ENCODE results near the gene DPM1.

DPM1 gene

DNA sequence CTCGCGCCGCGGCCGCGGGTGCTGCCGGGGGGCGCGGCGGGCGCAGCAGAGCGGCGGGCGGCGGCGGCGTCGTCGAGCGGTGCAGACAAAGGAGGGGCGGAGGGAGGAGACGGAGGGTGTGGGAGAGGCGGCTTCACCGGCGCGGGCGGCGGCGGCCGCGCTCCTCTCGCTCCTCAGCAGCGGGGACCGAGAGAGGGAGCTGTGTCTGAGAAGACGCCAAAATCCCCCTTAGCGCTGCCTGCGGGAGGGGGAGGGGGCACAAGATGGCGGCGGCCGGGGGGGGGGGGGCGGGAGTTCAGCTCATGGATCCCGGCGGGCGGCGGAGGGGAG lies 27.4 kb downstream of the DPM1 start:
- DNase-seq (ENCODE audit: extremely low read depth in 1 of 2, low read depth in 1 of 2), result no peak

DNA sequence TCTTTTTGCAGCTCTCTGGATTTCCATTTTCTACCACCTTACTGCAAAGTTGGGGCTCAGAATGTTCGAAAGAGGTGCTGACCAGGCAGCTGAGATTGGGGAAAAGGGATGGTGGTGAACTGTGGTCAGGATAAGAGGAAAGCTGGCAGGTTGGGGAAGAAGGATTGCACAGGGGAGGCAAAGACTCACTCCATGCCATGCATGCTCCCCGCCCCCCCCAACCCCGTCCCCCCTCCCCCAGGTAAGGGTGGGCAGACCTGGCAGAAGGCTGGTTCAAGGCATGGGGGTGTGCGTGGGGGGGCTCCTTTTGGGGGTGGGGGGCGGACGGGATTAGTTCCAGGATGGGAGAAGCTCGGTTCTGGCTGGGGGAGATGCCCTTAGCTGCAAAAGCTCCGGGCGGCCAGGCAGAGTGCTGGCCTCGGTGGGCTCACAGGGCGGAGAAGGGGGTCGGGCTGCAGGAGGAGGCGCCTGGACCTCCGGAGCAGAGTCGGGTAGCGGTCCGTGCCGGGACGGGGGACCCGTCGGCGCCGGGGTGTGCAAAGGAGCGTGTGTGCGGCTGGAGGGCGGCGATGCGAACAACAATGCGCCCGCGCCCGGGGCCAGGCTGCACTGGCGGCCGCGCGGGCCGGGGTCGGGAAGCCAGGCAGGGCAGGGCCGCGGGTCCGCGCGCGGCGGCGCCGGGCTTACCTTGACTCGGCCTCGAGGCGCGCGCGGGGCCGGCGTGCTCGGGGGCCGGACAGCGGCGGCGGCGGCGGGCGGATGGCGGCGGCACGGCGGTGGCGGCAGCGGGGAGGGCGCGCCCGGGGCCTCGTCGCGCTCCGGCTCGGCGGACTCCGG lies 28.0 kb downstream of the DPM1 start:
- DNase-seq (ENCODE audit: extremely low read depth in 1 of 2, low read depth in 1 of 2), result no peak

DNA sequence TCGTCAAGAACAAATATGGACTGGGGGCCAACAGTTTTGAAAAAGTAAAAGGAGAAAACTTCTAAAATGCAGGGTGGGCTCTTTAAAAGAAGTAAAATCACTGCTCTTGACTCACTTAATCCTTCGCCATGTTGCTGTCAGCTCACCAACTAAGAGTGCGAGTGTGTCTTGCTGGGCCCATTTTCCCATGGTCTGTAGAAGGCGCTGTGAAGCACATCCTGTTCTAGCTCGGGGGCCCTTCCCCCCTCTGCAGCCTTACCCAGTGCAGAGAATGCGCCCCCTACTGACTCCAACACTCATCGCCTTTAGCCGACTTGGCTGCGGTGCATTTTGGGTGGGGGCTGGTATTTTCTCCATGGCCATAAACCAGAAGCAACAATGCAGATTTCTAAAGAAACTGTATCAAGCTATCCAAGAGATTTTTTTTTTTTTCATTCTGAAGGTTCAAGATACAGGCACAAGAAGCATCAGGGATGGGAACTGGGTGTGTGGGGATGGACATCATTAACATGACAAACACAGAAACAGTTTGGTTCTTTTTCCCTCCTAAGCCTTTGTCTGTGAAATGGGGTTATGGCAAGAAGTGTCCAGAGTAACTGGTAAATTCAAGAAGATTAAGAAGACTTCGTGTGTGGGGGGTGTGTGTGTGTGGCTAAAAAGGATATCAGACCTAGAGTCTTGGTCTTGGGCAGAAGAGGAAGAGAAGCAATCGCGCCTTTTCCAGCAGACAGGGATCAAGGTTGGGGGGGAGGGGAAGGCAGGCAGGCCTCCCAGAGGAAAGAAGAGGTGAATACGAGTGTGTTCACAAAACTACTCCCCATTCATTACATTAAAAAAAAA lies 28.8 kb downstream of the DPM1 start:
- peak; percentile 85 to 96 for DNase-seq (ENCODE audit: extremely low read depth in 1 of 2, low read depth in 1 of 2)

DNA sequence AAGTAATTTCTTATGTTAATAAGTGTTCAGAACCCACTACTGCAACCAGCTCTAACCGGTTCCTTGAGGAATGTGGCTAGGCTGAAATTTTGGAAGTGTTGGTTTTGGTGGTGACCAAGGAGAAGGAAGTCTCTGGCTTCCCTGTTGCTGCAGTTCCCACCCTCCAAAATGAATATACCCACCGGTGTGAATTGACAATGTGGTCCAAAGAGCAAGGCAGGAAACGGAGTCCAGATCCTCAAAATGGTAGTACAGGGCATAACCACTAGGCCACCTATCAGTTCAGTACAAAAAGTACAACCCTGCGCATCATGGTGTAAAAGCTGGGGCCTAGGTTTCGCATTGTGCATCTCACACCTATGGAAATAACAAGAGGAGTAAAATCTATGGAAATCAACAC lies 29.9 kb downstream of the DPM1 start:
- DNase-seq (ENCODE audit: extremely low read depth in 1 of 2, low read depth in 1 of 2), result no peak

DNA sequence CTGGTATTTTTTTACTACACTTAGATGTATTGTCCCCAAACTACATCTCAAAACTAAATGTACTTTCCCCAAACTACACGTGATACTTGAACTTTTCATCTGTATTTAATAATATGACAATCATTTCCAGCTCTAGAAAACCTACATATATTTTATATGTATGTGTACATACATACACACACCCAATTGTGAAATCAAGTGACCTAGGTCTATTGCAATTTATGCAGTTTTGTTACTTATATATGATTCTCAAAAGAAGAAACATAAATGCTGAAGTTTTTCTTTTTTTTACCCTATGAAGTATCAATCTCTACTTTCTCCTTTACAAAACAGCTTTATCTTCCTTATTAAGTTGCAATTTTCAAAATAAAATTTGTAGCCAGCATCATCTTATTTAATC lies 31.8 kb downstream of the DPM1 start:
- no peak for DNase-seq (ENCODE audit: extremely low read depth in 1 of 2, low read depth in 1 of 2)

DNA sequence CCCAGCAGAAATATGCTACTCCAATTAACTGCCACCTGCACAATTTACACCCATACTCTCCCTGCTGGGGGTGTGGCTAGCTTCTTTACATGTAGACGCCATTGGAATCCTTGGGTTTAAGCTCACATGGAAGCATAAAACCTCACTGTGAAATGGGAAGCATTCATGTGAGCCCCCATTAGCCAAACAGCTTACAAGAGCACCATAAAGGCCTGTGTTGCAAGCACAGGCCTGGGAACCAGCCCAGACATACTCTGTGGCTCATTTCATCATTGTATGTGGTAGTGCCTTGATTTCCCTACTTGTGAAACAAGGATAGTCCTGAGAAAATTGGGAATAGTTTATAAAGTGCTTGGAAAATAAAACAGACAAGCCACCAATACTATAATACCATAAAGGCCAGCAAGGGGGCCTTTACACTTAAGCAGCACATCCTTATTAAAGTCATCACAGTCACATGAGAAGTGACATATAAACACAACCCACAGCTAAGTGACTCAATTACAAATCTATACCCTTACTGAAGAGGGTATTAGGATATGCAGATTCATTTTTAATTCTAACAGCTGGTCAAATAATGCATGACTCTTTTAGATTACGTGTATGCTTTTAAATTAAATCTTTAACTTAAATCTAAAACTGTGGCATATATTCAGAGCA lies 33.9 kb downstream of the DPM1 start:
- no peak for DNase-seq (ENCODE audit: extremely low read depth in 1 of 2, low read depth in 1 of 2)

DNA sequence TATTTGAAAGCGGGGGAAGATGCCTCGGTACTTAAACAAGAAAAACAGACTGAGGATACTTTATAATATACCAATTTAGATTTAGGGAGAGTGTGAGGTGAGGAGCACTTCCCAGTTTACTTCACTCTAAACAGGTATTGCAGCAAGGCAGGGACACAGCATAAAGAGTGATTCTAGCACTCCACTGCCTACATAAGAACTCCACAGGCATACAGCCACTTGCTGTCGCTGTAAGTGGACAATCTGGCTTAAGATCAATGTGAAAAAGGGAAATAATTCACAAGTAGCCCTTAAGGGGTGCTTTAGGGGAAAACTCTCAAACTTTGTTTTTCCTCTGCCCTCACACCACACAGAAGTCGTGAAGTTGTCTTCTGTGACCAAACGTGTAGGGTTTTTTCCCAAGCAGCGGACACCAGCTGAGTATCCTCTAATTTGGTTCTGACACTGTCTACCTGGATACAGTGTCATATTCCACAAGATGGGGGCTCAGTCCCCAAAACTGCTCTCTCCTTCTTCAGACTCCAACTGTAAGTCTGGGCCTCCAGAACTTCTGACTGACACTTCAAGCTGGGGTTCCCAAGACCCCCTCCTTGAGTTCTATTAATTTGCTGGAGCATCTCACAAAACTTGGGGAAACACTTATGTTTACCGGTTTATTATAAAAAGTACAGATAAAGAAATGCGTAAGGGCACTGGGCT lies 36.4 kb downstream of the DPM1 start:
- DNase-seq (ENCODE audit: extremely low read depth in 1 of 2, low read depth in 1 of 2), result no peak

DNA sequence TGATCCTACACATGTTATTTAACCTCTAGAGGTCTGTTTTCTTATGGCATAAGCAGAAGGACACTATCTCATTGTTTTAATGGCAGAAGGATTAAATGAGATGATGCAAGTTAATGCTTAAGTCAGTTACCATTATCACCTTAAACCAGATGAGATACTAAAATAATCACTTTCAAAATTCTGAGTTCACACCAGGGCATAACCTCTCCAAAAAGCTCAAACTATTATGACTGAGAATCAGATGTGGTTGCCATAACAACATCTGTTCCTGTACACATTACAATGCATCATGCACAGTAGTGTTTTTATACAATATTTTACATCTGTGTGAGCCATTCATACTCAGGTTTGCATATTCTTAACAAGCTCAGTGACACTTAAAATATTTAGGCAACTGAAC lies 37.3 kb downstream of the DPM1 start:
- DNase-seq (ENCODE audit: extremely low read depth in 1 of 2, low read depth in 1 of 2), result no peak

DNA sequence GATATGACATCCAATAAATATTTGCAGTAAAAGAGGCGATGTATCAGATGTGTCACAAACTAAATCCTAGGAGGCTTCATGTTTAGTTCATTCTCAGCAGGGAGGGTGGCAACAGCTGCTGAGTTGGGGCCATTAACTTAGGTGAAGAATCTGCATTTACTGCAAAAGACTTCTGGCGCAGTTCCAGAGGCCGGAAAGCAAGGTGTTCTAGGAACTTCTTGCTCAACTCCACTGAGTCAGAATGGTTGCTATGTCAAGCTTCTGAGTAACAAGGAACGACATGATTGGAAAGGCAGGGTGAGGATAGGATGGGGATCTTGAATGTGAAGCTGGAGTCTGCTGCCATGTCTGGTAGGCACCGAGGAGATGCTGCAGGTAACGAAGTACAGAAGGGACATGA lies 38.8 kb downstream of the DPM1 start:
- no peak for DNase-seq (ENCODE audit: extremely low read depth in 1 of 2, low read depth in 1 of 2)

DNA sequence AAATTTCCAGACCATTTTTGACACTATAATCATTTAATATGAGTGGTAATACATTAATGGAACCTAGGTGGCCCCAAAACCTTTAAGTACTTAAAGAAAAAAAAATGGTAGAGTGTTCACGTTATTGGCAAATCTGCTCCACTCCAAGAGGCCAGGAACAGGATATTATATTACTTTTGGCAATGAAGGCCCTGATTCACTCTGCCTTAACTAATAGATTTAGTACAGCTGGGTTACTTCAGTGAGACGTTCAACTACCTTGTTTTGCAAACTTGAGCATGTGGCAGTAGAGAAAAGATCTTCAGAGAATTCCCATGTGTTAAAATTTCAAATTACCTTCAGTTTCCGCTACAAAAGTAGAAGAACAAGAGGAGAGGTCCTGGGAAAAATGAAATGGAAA lies 39.9 kb downstream of the DPM1 start:
- DNase-seq (ENCODE audit: extremely low read depth in 1 of 2, low read depth in 1 of 2), result no peak

DNA sequence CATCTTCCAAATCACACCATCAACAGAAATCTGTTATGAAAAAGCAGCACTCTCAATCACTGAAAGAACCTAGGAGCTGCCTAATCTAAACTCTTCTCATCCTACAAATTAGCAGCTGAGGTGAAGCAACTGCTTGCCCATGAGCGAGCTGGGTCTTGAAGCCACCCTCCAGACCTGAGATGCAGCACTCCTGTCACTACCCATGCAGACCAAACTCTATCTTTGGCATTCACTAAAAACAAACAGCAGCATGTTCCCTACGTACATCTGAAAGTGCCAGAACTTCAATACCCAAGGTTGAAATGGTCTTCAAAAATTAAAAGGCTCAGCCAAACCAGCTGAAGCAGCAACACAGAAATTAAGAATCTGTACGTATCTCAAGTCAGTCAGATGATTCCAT lies 41.4 kb downstream of the DPM1 start:
- no peak for DNase-seq (ENCODE audit: extremely low read depth in 1 of 2, low read depth in 1 of 2)

DNA sequence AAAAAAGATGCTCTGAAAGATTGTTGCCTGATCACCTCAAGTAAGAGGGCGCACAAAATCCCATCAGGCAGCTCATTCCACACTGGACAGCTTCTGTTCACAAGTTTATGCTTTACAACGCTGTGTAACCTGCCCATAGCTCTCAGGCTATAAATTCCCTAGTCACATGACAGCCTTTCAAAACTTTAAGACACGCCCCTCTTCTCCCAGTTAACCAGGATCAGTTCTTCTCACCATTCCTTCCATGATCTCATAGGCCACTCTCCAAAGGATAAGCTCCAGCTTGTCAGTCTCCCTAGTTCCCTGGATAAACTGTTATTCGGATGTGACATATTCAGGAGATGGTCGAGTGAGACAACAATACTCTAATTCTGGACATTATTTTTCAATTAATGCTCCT lies 42.1 kb downstream of the DPM1 start:
- no peak for DNase-seq (ENCODE audit: extremely low read depth in 1 of 2, low read depth in 1 of 2)

DNA sequence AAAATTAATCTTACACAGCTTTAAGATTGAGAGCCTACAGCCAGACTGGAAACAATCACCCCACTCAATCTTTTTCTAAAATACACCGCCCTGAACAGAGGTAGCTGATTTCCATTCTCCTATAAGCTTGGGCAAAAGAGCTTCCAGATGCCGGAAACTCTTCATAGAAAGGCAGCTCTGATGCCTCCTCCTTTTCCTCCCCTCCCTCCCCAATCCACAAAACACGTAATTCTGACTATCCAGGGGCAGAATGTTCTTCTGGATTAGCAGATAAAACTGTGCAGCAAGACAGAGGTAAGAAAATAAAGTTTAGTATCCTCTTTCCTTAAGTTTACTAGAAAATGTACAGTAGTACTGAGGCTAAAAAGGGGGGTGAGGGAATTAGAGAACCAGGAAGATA lies 42.9 kb downstream of the DPM1 start:
- no peak for DNase-seq (ENCODE audit: extremely low read depth in 1 of 2, low read depth in 1 of 2)

DNA sequence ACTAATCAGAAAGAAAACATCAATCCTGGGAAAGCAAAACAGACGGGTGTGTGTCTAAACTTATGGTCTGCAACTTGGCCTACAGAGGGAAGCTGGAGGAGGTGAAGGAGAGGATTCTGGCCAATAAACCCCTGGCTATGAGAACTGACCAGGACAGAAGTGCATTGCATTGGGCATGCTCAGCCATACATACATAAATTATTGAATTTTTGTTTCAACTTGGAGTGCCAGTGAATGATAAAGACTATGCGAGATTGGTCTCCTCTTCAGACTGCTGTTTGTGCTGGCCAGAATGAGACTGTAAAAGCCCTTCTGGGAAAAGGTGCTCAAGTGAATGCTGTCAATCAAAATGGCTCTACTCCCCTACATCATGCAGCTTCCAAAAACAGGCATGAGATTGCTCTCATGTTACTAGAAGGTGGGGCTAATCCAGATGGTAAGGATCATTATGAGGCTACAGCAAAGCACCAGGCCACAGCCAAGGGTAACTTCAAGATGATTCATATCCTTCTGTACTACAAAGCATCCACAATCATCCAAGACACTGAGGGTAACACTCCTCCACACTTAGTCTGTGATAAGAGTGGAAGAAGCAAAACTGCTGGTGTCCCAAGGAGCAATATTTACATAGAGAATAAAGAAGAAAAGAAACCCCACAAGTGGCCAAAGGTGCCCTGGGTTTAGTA lies 44.5 kb downstream of the DPM1 start:
- no peak for DNase-seq (ENCODE audit: extremely low read depth in 1 of 2, low read depth in 1 of 2)

DNA sequence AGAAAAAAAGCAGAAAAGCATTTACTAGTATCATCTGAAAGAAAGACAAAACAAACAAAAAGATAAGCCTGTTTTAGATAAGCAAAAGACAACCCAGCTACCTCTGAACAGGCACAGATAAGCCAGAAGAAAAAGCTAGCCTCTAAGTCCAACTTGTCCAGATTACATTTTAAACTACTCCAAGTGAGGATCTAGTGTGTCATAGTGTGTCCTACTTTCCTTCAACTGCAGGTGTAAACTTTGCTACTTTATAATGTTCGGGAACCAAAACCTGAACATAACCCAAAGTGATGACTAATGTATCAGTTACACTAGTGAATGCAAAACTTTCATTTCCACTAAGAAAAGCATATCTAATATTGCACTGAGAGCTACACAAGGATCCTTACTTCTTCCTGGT lies 46.6 kb downstream of the DPM1 start:
- no peak for DNase-seq (ENCODE audit: extremely low read depth in 1 of 2, low read depth in 1 of 2)

DNA sequence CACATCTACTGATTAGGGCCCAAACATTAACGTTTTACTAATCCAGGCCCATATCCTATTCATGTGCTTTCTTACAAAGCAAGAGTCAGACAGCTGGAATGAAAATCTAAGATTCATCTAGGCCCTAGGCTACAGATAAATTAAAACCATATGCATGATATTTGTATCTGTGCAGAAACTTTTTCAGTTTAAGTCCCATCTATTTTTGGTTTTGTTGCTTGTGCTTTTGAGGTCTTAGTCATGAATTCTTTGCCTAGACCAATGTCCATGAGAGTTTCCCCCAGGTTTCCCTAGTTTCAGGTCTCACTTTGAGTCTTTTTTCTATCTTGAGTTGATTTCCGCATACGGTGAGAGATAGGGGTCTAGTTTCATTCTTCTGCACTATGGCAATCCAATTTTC lies 47.3 kb downstream of the DPM1 start:
- DNase-seq (ENCODE audit: extremely low read depth in 1 of 2, low read depth in 1 of 2), result no peak

DNA sequence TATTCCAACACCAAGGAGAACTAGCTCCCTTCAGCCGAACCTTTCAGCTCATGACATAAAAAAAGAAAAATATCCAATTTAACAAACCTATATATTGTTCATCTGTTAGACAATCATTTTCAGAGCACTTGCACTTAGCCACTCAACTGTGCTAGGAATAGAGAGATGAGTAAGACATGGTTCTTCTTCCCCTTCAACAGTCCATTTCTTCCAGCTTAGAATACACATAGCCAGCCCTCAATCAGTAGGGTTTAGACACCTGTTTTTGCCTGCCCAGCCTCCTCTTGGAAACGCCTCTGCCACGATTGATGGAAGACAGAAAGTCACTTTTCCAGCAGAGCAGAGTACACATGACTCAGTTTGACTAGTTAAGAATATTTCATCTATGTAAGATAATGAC lies 48.9 kb downstream of the DPM1 start:
- DNase-seq (ENCODE audit: extremely low read depth in 1 of 2, low read depth in 1 of 2), result no peak

DNA sequence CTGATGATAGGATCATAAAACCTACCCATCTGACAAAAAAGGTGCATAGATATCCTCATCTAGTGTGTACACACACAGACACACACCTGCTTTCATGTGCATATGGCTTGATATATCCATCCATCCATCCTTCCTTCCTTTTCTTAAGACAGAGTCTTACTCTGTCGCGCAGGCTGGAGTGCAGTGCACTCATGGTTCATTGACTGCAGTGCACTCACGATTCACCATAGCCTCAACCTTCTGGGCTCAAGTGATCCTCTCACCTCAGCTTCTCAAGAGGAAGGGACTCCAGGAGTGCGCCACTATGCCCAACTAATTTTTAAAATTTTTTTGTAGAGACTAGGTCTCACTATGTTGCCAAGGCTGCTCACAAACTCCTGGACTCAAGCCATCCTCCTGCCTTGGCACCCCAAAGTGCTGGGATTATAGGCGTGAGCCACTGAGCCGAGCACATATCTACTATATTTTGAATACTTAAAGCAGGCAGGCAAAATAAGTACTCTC lies 54.2 kb downstream of the DPM1 start:
- no peak for DNase-seq (ENCODE audit: extremely low read depth in 1 of 2, low read depth in 1 of 2)

DNA sequence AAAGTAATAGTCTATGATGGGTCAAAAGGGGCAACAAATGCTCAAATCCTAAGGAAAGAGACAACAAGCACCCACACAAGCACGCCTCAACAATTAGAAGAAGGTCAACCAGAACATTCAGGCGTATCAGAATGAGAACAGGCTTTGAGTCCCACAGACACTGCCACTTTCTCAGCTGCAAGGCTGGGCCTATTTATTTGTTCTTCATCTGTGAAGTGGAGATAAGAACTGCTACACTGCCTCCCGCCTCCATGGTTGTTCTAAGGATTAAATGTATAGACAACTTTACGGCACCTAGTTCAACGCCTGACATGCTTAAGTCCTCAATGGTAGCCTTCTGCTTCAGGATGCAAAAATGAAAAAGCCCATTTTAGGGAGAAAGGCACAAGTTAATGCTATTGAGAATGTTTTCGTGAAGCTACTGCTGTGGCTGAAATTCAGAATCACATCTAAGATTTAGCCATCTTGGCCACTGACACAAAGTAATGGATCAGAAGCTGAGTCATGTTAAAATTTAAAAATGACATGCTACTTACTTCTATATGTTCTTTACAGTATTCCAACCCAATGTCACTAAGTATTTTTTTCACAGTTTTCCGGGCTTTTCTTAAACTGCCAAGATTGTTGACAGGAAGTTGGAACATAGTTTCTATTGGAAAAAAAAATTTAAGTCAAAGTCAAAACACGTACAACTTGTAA lies 54.8 kb downstream of the DPM1 start:
- DNase-seq (ENCODE audit: extremely low read depth in 1 of 2, low read depth in 1 of 2), result no peak

DNA sequence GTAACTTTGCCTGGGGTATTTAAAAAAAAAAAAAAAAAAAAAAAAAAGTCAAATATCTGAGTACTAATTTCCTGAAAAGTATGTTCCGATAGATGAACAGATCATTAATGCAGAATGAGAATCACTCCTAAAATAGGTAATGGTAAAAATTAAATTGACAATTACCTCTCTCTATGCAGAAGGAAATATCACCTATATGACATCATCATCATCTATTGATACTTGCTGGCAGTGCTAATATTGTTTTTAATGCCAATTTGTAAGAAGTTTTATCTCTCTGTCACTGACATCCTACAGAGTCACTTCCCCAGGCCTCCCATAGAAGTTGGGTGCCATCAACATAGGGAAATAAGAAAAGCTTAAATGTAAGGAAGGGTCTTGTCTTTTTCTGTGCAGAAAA lies 57.0 kb downstream of the DPM1 start:
- no peak for DNase-seq (ENCODE audit: extremely low read depth in 1 of 2, low read depth in 1 of 2)
